DND-41 (cell line): ENCODE data around the gene MEF2D.

Source experiments
- CTCF ChIP-seq: IDR thresholded peaks from 2 replicates; pipeline ENCODE4 v1.5.1; 2012; ENCODE audit warnings: borderline replicate concordance, low read length, moderate library complexity, mild to moderate bottlenecking; ENCODE audit not compliant: poor library complexity, severe bottlenecking; ENCODE audit errors: extremely low read depth
- EZH2 ChIP-seq: IDR thresholded peaks from 3 replicates; pipeline ENCODE4 v1.6.1; 2012; ENCODE audit warnings: borderline replicate concordance, low read depth, mild to moderate bottlenecking, moderate library complexity, low read length, inconsistent platforms; ENCODE audit not compliant: severe bottlenecking

GRCh38 chr1:156478250-156478627, 22.3 kb downstream of the MEF2D start:
- TF ChIP-seq CTCF (no peak), EZH2 (no peak)
